Chondrocyte (in vitro differentiated cells): Measurements from ENCODE around the gene NR2F2. TPM values are rescaled to one million over a fixed set of nuclear protein-coding genes. Genes with fewer than 3 reads are reported as not detected.

Experiments used
- DNase-seq: peaks from one replicate; pipeline ENCODE4 v3.0.0; 2021; ENCODE audit warnings: mixed read lengths, low spot score
- H3K27ac Mint-ChIP-seq: one replicate; pipeline ENCODE4 v1.8.0; 2021; ENCODE audit warnings: mild to moderate bottlenecking, moderate library complexity, mixed read lengths; ENCODE audit not compliant: unreplicated experiment
- H3K27me3 Mint-ChIP-seq: 2 replicates; pipeline ENCODE4 v1.8.0; 2021; ENCODE audit warnings: low read depth, mixed read lengths
- H3K36me3 Mint-ChIP-seq: 2 replicates; pipeline ENCODE4 v1.8.0; 2021; ENCODE audit warnings: low read depth, mixed read lengths
- H3K4me1 Mint-ChIP-seq: 2 replicates; pipeline ENCODE4 v1.8.0; 2021; ENCODE audit warnings: low read depth, mild to moderate bottlenecking, mixed read lengths
- H3K4me3 Mint-ChIP-seq: one replicate; pipeline ENCODE4 v1.8.0; 2021; ENCODE audit warnings: mild to moderate bottlenecking, moderate library complexity, mixed read lengths; ENCODE audit not compliant: unreplicated experiment
- H3K9me3 Mint-ChIP-seq: 2 replicates; pipeline ENCODE4 v1.8.0; 2021; ENCODE audit warnings: low read depth, mixed read lengths
- CTCF ChIP-seq: fragments of 200-600 bp; sonication (generic); IDR thresholded peaks from 2 replicates; pipeline ENCODE4 v1.5.0; 2021; ENCODE audit warnings: antibody characterized with exemption, mild to moderate bottlenecking, moderate library complexity
- total RNA-seq: library from RNA; stranded (reverse); gene quantifications from 3 replicates; pipeline ENCODE4 v1.2.1, GENCODE V29; 2021

The NR2F2 gene
- total RNA-seq, 1 donor from 2014 or later, result 169 TPM

GRCh38 chr15:96331945-96332636 lies 1.6 kb downstream of the NR2F2 start:
- TF ChIP-seq CTCF, result no peak
- peaks cover 35% of the 10 kb centered on the region for H3K4me1 Mint-ChIP-seq
- H3K36me3 Mint-ChIP-seq, result peaks cover 53% of the 10 kb centered on the region
- peak overlapping the region; percentile 100 for H3K27ac Mint-ChIP-seq
- peak overlapping the region; percentile 96 for H3K4me3 Mint-ChIP-seq
- H3K9me3 Mint-ChIP-seq, result no peaks in the 10 kb centered on the region
- DNase-seq, result no peak
- H3K27me3 Mint-ChIP-seq, result no peaks in the 10 kb centered on the region

GRCh38 chr15:96332637-96333121 lies 2.2 kb downstream of the NR2F2 start:
- TF ChIP-seq CTCF, result no peak
- Mint-ChIP-seq H3K9me3 (no peaks in the 10 kb centered on the region), H3K27ac (peak overlapping the region; percentile 100), H3K4me3 (peak overlapping the region; percentile 92), H3K4me1 (peaks cover 39% of the 10 kb centered on the region), H3K27me3 (no peaks in the 10 kb centered on the region), H3K36me3 (peaks cover 58% of the 10 kb centered on the region)
- DNase-seq, result no peak

GRCh38 chr15:96333131-96334016 lies 2.9 kb downstream of the NR2F2 start:
- H3K4me3 Mint-ChIP-seq, result peak overlapping the region; percentile 92
- H3K9me3 Mint-ChIP-seq, result no peaks in the 10 kb centered on the region
- H3K27me3 Mint-ChIP-seq, result no peaks in the 10 kb centered on the region
- DNase-seq, result no peak
- no peak for TF ChIP-seq CTCF
- H3K4me1 Mint-ChIP-seq, result peaks cover 39% of the 10 kb centered on the region
- H3K36me3 Mint-ChIP-seq, result peaks cover 64% of the 10 kb centered on the region
- peak overlapping the region; percentile 100 for H3K27ac Mint-ChIP-seq

- H3K27ac Mint-ChIP-seq, result peak overlapping the region; percentile 100
- DNase-seq, result no peak
- H3K9me3 Mint-ChIP-seq, result no peaks in the 10 kb centered on the region
- no peak for TF ChIP-seq CTCF
- peak overlapping the region; percentile 92 for H3K4me3 Mint-ChIP-seq
- no peaks in the 10 kb centered on the region for H3K27me3 Mint-ChIP-seq
- H3K36me3 Mint-ChIP-seq, result peaks cover 70% of the 10 kb centered on the region
- peaks cover 38% of the 10 kb centered on the region for H3K4me1 Mint-ChIP-seq
These were observed 3.7 kb downstream of the NR2F2 start for GRCh38 chr15:96334017-96334704.
